HL-60 (cell line): Measurements from ENCODE around the gene RHOV.

Experiments used
- DNase-seq, 2 experiments: peaks; one replicate each; pipeline ENCODE4 v3.0.0-alpha.2; 2010 to 2020; ENCODE audit warnings: low read depth in 1 of 2, low spot score in 1 of 2
- H3K27ac ChIP-seq: fragments of 250-450 bp; sonication (Bioruptor Pico); replicated peaks from 2 replicates; pipeline ENCODE4 v1.5.1; 2020; ENCODE audit warnings: mild to moderate bottlenecking, moderate library complexity
- H3K27me3 ChIP-seq: fragments of 250-450 bp; sonication (Bioruptor Pico); 2 replicates; pipeline ENCODE4 v1.5.1; 2021; ENCODE audit warnings: mild to moderate bottlenecking, moderate library complexity; ENCODE audit not compliant: insufficient read depth, poor library complexity, severe bottlenecking
- H3K4me3 ChIP-seq: replicated peaks from 2 replicates; pipeline ENCODE4 v1.5.1; 2011; ENCODE audit warnings: mild to moderate bottlenecking, control low read depth, low read length; ENCODE audit not compliant: insufficient read depth
- GABPA ChIP-seq: IDR thresholded peaks from 2 replicates; pipeline ENCODE4 v1.6.1; 2012; ENCODE audit warnings: low read depth
- POLR2AphosphoS5 ChIP-seq: IDR thresholded peaks from 2 replicates; pipeline ENCODE4 v1.6.1; 2012; ENCODE audit warnings: low read depth
- REST ChIP-seq: IDR thresholded peaks from 2 replicates; pipeline ENCODE4 v1.6.1; 2012; ENCODE audit warnings: low read depth; ENCODE audit not compliant: insufficient replicate concordance
- SPI1 ChIP-seq: IDR thresholded peaks from 2 replicates; pipeline ENCODE4 v1.6.1; 2012; ENCODE audit warnings: low read depth, mild to moderate bottlenecking, borderline replicate concordance
- TF ChIP-seq, protein P1 (sequence below): IDR thresholded peaks from one replicate; pipeline ENCODE4 v1.5.1; 2011; ENCODE audit warnings: low read length, control low read depth, inconsistent platforms; ENCODE audit not compliant: insufficient read depth

The RHOV gene

DNA sequence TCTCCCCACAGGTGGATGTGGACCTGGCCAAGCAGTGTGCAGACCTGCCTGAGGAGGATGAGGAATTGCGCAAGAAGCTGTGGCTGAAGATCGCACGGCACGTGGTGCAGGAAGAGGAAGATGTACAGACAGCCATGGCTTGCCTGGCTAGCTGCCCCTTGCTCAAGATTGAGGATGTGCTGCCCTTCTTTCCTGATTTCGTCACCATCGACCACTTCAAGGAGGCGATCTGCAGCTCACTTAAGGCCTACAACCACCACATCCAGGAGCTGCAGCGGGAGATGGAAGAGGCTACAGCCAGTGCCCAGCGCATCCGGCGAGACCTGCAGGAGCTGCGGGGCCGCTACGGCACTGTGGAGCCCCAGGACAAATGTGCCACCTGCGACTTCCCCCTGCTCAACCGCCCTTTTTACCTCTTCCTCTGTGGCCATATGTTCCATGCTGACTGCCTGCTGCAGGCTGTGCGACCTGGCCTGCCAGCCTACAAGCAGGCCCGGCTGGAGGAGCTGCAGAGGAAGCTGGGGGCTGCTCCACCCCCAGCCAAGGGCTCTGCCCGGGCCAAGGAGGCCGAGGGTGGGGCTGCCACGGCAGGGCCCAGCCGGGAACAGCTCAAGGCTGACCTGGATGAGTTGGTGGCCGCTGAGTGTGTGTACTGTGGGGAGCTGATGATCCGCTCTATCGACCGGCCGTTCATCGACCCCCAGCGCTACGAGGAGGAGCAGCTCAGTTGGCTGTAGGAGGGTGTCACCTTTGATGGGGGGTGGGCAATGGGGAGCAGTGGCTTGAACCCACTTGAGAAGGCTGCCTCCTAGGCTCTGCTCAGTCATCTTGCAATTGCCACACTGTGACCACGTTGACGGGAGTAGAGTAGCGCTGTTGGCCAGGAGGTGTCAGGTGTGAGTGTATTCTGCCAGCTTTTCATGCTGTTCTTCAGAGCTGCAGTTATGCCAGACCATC is 28.8 kb upstream of the RHOV start:
- peak; percentile 99 to 100 for DNase-seq
- no peaks in the 10 kb centered on the region for H3K27me3 ChIP-seq
- H3K27ac ChIP-seq = peak overlapping the region; percentile 92
- peak; percentile 52; the same call in 1 of the 2 replicates for TF ChIP-seq SPI1
- TF ChIP-seq GABPA = 0 out of 2 replicates have a peak, but pooled peaks have one; percentile 15
- peak; percentile 97 for TF ChIP-seq POLR2AphosphoS5
- TF ChIP-seq, protein P1, sequence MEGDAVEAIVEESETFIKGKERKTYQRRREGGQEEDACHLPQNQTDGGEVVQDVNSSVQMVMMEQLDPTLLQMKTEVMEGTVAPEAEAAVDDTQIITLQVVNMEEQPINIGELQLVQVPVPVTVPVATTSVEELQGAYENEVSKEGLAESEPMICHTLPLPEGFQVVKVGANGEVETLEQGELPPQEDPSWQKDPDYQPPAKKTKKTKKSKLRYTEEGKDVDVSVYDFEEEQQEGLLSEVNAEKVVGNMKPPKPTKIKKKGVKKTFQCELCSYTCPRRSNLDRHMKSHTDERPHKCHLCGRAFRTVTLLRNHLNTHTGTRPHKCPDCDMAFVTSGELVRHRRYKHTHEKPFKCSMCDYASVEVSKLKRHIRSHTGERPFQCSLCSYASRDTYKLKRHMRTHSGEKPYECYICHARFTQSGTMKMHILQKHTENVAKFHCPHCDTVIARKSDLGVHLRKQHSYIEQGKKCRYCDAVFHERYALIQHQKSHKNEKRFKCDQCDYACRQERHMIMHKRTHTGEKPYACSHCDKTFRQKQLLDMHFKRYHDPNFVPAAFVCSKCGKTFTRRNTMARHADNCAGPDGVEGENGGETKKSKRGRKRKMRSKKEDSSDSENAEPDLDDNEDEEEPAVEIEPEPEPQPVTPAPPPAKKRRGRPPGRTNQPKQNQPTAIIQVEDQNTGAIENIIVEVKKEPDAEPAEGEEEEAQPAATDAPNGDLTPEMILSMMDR = no peak
- TF ChIP-seq REST = no peak
- H3K4me3 ChIP-seq = peak overlapping the region; percentile 21

- H3K27ac ChIP-seq = peak overlapping the region; percentile 92
Measured at GRCh38 chr15:40901053-40901443, 27.0 kb upstream of the RHOV start.

More at GRCh38 chr15:40901053-40901443, 27.0 kb upstream of the RHOV start:
- H3K4me3 ChIP-seq = no peak overlapping the region
- TF ChIP-seq, protein P1 = no peak
- no peak for TF ChIP-seq GABPA
- TF ChIP-seq SPI1 = no peak
- no peak for TF ChIP-seq POLR2AphosphoS5
- TF ChIP-seq REST = no peak
- no peak for DNase-seq
- H3K27me3 ChIP-seq = no peaks in the 10 kb centered on the region
